ENCODE results near the gene SLC25A42.
"Not testable (repeated sequence)": the region's sequence is repeated elsewhere in the genome, so short reads cannot be mapped to it uniquely, and the experiment has no call there.

Gene SLC25A42

GRCh38 chr19:19140476-19140875 is 76.7 kb downstream of the SLC25A42 start:
- in situ Hi-C loops (cut with HindIII; ENCODE audit: low sequenced_read_pairs), result no loop called here
- no peak for DNase-seq (ENCODE audit: low read depth, low spot score)
- H3K4me3 ChIP-seq (ENCODE audit: low read depth, low read length), result no peak overlapping the region
- TF ChIP-seq CTCF (IDR thresholded peaks at IDR 0.05; ENCODE audit: low read depth, low read length), result no peak

- no peak for DNase-seq (ENCODE audit: low read depth, low spot score)
- in situ Hi-C loops (cut with HindIII; ENCODE audit: low sequenced_read_pairs), result no loop called here
- TF ChIP-seq CTCF (IDR thresholded peaks at IDR 0.05; ENCODE audit: low read depth, low read length), result no peak
- H3K4me3 ChIP-seq (ENCODE audit: low read depth, low read length), result no peak overlapping the region
These were observed 78.6 kb downstream of the SLC25A42 start for GRCh38 chr19:19142347-19142746.

GRCh38 chr19:19145281-19145680 is 81.5 kb downstream of the SLC25A42 start:
- TF ChIP-seq CTCF (IDR thresholded peaks at IDR 0.05; ENCODE audit: low read depth, low read length), result no peak
- H3K4me3 ChIP-seq (ENCODE audit: low read depth, low read length), result no peak overlapping the region
- DNase-seq (ENCODE audit: low read depth, low spot score), result no peak
- in situ Hi-C loops (cut with HindIII; ENCODE audit: low sequenced_read_pairs), result no loop called here

GRCh38 chr19:19145684-19146608 is 82.2 kb downstream of the SLC25A42 start:
- in situ Hi-C loops (cut with HindIII; ENCODE audit: low sequenced_read_pairs), result no loop called here
- peak; percentile 49 for DNase-seq (ENCODE audit: low read depth, low spot score)
- TF ChIP-seq CTCF (IDR thresholded peaks at IDR 0.05; ENCODE audit: low read depth, low read length), result peak; percentile 98
- H3K4me3 ChIP-seq (ENCODE audit: low read depth, low read length), result no peak overlapping the region

GRCh38 chr19:19146865-19147264 is 83.1 kb downstream of the SLC25A42 start:
- DNase-seq (ENCODE audit: low read depth, low spot score), result no peak
- H3K4me3 ChIP-seq (ENCODE audit: low read depth, low read length), result no peak overlapping the region
- TF ChIP-seq CTCF (IDR thresholded peaks at IDR 0.05; ENCODE audit: low read depth, low read length), result no peak
- in situ Hi-C loops (cut with HindIII; ENCODE audit: low sequenced_read_pairs), result no loop called here

GRCh38 chr19:19147344-19147743 is 83.5 kb downstream of the SLC25A42 start:
- in situ Hi-C loops (cut with HindIII; ENCODE audit: low sequenced_read_pairs), result no loop called here
- no peak for DNase-seq (ENCODE audit: low read depth, low spot score)
- TF ChIP-seq CTCF (IDR thresholded peaks at IDR 0.05; ENCODE audit: low read depth, low read length), result no peak
- no peak overlapping the region for H3K4me3 ChIP-seq (ENCODE audit: low read depth, low read length)

- DNase-seq (ENCODE audit: low read depth, low spot score); H3K4me3 ChIP-seq (ENCODE audit: low read depth, low read length); in situ Hi-C loops (cut with HindIII; ENCODE audit: low sequenced_read_pairs): not testable (repeated sequence)
These were observed 84.7 kb downstream of the SLC25A42 start for GRCh38 chr19:19148504-19148903.

Measured in astrocyte of the spinal cord (primary cell).